Astrocyte (in vitro differentiated cells and primary cell): ENCODE data around the gene OLFM3. TPM values are rescaled to one million over a fixed set of nuclear protein-coding genes. Genes with fewer than 3 reads are reported as not detected.

Experiments
- DNase-seq: peaks from one replicate; pipeline ENCODE4 v3.0.0-alpha.2; 2010; ENCODE audit warnings: low read depth
- FAIRE-seq: peaks from 2 replicates; lab custom pipeline; 2011; peaks lifted over from hg19 to GRCh38; lab: Jason Lieb, UNC
- H2AFZ ChIP-seq: 2 replicates; pipeline ENCODE4 v1.6.0; 2012; ENCODE audit warnings: low read depth, low read length, inconsistent platforms
- H3K27ac ChIP-seq: 2 replicates; pipeline ENCODE4 v1.5.1; 2011; ENCODE audit warnings: low read depth, low read length, inconsistent platforms
- H3K27me3 ChIP-seq: 2 replicates; pipeline ENCODE4 v1.6.0; 2011; ENCODE audit warnings: low read length, inconsistent platforms; ENCODE audit not compliant: insufficient read depth
- H3K36me3 ChIP-seq: 2 replicates; pipeline ENCODE4 v1.5.1; 2011; ENCODE audit warnings: low read length, inconsistent platforms; ENCODE audit not compliant: insufficient read depth
- H3K4me1 ChIP-seq: 2 replicates; pipeline ENCODE4 v1.5.1; 2011; ENCODE audit warnings: low read length, inconsistent platforms; ENCODE audit not compliant: insufficient read depth
- H3K4me2 ChIP-seq: 2 replicates; pipeline ENCODE4 v1.6.0; 2012; ENCODE audit warnings: low read length, inconsistent platforms
- H3K4me3 ChIP-seq: 2 replicates; pipeline ENCODE4 v1.5.1; 2011; ENCODE audit warnings: low read depth, mild to moderate bottlenecking, low read length, inconsistent platforms; ENCODE audit not compliant: insufficient read depth
- H3K79me2 ChIP-seq: 2 replicates; pipeline ENCODE4 v1.6.0; 2012; ENCODE audit warnings: mild to moderate bottlenecking, low read length, inconsistent platforms; ENCODE audit not compliant: insufficient read depth
- H3K9ac ChIP-seq: 2 replicates; pipeline ENCODE4 v1.6.0; 2012; ENCODE audit warnings: mild to moderate bottlenecking, low read length, inconsistent platforms
- H3K9me3 ChIP-seq: 2 replicates; pipeline ENCODE4 v1.5.1; 2012; ENCODE audit warnings: low read depth, mild to moderate bottlenecking, low read length, inconsistent platforms; ENCODE audit not compliant: insufficient read depth
- H4K20me1 ChIP-seq: 2 replicates; pipeline ENCODE4 v1.6.0; 2012; ENCODE audit warnings: low read length, inconsistent platforms; ENCODE audit not compliant: insufficient read depth
- H3K27ac Mint-ChIP-seq: one replicate; pipeline ENCODE4 v1.8.0; 2021; ENCODE audit warnings: mild to moderate bottlenecking, mixed read lengths; ENCODE audit not compliant: unreplicated experiment
- H3K27me3 Mint-ChIP-seq: one replicate; pipeline ENCODE4 v1.8.0; 2021; ENCODE audit warnings: low read depth, mixed read lengths; ENCODE audit not compliant: unreplicated experiment
- H3K36me3 Mint-ChIP-seq: one replicate; pipeline ENCODE4 v1.8.0; 2021; ENCODE audit warnings: low read depth, mixed read lengths; ENCODE audit not compliant: unreplicated experiment
- H3K4me1 Mint-ChIP-seq: one replicate; pipeline ENCODE4 v1.8.0; 2021; ENCODE audit warnings: low read depth, mixed read lengths; ENCODE audit not compliant: unreplicated experiment
- H3K4me3 Mint-ChIP-seq: one replicate; pipeline ENCODE4 v1.8.0; 2021; ENCODE audit warnings: mild to moderate bottlenecking, moderate library complexity, mixed read lengths; ENCODE audit not compliant: unreplicated experiment
- H3K9me3 Mint-ChIP-seq: one replicate; pipeline ENCODE4 v1.8.0; 2021; ENCODE audit warnings: mild to moderate bottlenecking, mixed read lengths; ENCODE audit not compliant: unreplicated experiment
- EZH2 ChIP-seq: IDR thresholded peaks from 2 replicates; pipeline ENCODE4 v1.6.1; 2012; ENCODE audit warnings: mild to moderate bottlenecking, low read length, inconsistent platforms; ENCODE audit not compliant: insufficient read depth
- total RNA-seq: library from RNA; stranded (reverse); gene quantifications from 2 replicates; pipeline ENCODE4 v1.2.1, GENCODE V29; 2021
- TF ChIP-seq, protein P1 (sequence below): IDR thresholded peaks from 2 replicates; pipeline ENCODE4 v1.5.1; 2011; ENCODE audit warnings: low read depth, mild to moderate bottlenecking, inconsistent platforms, low read length, moderate library complexity; ENCODE audit not compliant: insufficient read depth

The OLFM3 gene
- total RNA-seq, 1 donor from 2014 or later: 0.11 TPM

DNA sequence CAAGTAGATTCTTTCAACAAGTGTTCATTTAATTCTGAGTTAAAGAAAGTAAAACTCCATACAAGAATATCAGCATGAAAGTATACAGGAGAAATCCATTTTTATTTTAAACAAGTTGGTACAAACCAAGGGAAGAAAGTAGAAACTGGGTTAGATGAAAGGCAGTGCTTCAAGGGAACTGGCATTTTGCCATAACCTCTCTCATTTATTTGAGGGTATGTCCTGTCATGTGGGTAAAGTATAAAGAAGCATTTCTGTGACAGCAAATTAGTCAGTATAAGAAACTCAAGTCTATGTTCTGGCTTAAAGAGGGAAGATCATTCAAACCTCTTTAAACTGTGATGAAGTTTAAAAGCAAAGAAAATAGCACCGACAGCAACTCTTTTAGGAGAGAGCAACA is 32.0 kb downstream of the OLFM3 start:
- no peak overlapping the region for H3K9ac ChIP-seq
- DNase-seq (no peak), FAIRE-seq (no peak)
- H3K36me3 Mint-ChIP-seq: no peaks in the 10 kb centered on the region
- H2AFZ ChIP-seq: no peak overlapping the region
- no peaks in the 10 kb centered on the region for H4K20me1 ChIP-seq
- no peaks in the 10 kb centered on the region for H3K27me3 ChIP-seq
- H3K27ac Mint-ChIP-seq: no peak overlapping the region
- H3K27ac ChIP-seq: no peak overlapping the region
- no peaks in the 10 kb centered on the region for H3K36me3 ChIP-seq
- no peak for TF ChIP-seq EZH2
- TF ChIP-seq, protein P1, sequence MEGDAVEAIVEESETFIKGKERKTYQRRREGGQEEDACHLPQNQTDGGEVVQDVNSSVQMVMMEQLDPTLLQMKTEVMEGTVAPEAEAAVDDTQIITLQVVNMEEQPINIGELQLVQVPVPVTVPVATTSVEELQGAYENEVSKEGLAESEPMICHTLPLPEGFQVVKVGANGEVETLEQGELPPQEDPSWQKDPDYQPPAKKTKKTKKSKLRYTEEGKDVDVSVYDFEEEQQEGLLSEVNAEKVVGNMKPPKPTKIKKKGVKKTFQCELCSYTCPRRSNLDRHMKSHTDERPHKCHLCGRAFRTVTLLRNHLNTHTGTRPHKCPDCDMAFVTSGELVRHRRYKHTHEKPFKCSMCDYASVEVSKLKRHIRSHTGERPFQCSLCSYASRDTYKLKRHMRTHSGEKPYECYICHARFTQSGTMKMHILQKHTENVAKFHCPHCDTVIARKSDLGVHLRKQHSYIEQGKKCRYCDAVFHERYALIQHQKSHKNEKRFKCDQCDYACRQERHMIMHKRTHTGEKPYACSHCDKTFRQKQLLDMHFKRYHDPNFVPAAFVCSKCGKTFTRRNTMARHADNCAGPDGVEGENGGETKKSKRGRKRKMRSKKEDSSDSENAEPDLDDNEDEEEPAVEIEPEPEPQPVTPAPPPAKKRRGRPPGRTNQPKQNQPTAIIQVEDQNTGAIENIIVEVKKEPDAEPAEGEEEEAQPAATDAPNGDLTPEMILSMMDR: no peak
- no peaks in the 10 kb centered on the region for H3K4me1 Mint-ChIP-seq
- H3K4me3 ChIP-seq: no peak overlapping the region
- no peak overlapping the region for H3K4me3 Mint-ChIP-seq
- H3K9me3 Mint-ChIP-seq: no peaks in the 10 kb centered on the region
- H3K9me3 ChIP-seq: no peaks in the 10 kb centered on the region
- H3K4me1 ChIP-seq: no peaks in the 10 kb centered on the region
- no peak overlapping the region for H3K4me2 ChIP-seq
- peaks cover 4% of the 10 kb centered on the region for H3K27me3 Mint-ChIP-seq
- H3K79me2 ChIP-seq: no peaks in the 10 kb centered on the region

- Histone ChIP-seq H2AFZ (no peak overlapping the region), H3K79me2 (no peaks in the 10 kb centered on the region), H3K27ac (no peak overlapping the region), H3K4me3 (no peak overlapping the region), H4K20me1 (no peaks in the 10 kb centered on the region), H3K4me2 (no peak overlapping the region), H3K36me3 (no peaks in the 10 kb centered on the region), H3K4me1 (no peaks in the 10 kb centered on the region), H3K27me3 (no peaks in the 10 kb centered on the region), H3K9me3 (no peaks in the 10 kb centered on the region), H3K9ac (no peak overlapping the region)
- peaks cover 4% of the 10 kb centered on the region for H3K27me3 Mint-ChIP-seq
- H3K36me3 Mint-ChIP-seq: no peaks in the 10 kb centered on the region
- no peak overlapping the region for H3K27ac Mint-ChIP-seq
- H3K4me3 Mint-ChIP-seq: no peak overlapping the region
- DNase-seq (no peak), FAIRE-seq (no peak)
- TF ChIP-seq EZH2: no peak
- TF ChIP-seq, protein P1: no peak
- no peaks in the 10 kb centered on the region for H3K4me1 Mint-ChIP-seq
- no peaks in the 10 kb centered on the region for H3K9me3 Mint-ChIP-seq
Observed at GRCh38 chr1:101960142-101960541, 36.6 kb downstream of the OLFM3 start.

GRCh38 chr1:101959456-101959855 is 37.3 kb downstream of the OLFM3 start:
- Histone ChIP-seq H4K20me1 (no peaks in the 10 kb centered on the region), H3K36me3 (no peaks in the 10 kb centered on the region), H3K4me2 (no peak overlapping the region), H3K9ac (no peak overlapping the region), H3K4me1 (no peaks in the 10 kb centered on the region), H3K9me3 (no peaks in the 10 kb centered on the region), H3K4me3 (no peak overlapping the region), H2AFZ (no peak overlapping the region), H3K79me2 (no peaks in the 10 kb centered on the region), H3K27ac (no peak overlapping the region), H3K27me3 (no peaks in the 10 kb centered on the region)
- H3K27me3 Mint-ChIP-seq: peaks cover 4% of the 10 kb centered on the region
- DNase-seq (no peak), FAIRE-seq (no peak)
- no peak overlapping the region for H3K4me3 Mint-ChIP-seq
- no peaks in the 10 kb centered on the region for H3K9me3 Mint-ChIP-seq
- TF ChIP-seq, protein P1: no peak
- H3K36me3 Mint-ChIP-seq: no peaks in the 10 kb centered on the region
- H3K27ac Mint-ChIP-seq: no peak overlapping the region
- no peaks in the 10 kb centered on the region for H3K4me1 Mint-ChIP-seq
